Raji (cell line): ENCODE data around the gene ART4.

ENCODE experiments used
- POLR2A ChIP-seq: IDR thresholded peaks from 2 replicates; pipeline ENCODE4 v1.6.1; 2011; ENCODE audit warnings: low read depth, low read length, control low read depth; ENCODE audit not compliant: insufficient read depth

ART4 gene

GRCh38 chr12:14843425-14843887 is at the start of gene ART4:
TSS of gene ART4 (minus strand) at chr12:14843526. CDS start at chr12:14843113, 413 bp downstream.
- TF ChIP-seq POLR2A: no peak

GRCh38 chr12:14892726-14893505 is 49.6 kb upstream of the ART4 start:
- TF ChIP-seq POLR2A: no peak

- TF ChIP-seq POLR2A: no peak
Observed at GRCh38 chr12:14890701-14891100, 47.4 kb upstream of the ART4 start.

GRCh38 chr12:14886271-14886670 is 42.9 kb upstream of the ART4 start:
- no peak for TF ChIP-seq POLR2A

- no peak for TF ChIP-seq POLR2A
Observed at GRCh38 chr12:14885718-14886221, 42.4 kb upstream of the ART4 start, which contains the start of gene MGP. TSS of gene MGP (minus strand) at chr12:14885854. CDS start at chr12:14885791, 63 bp downstream.

- TF ChIP-seq POLR2A: no peak
Observed at GRCh38 chr12:14884458-14884878, 41.1 kb upstream of the ART4 start.

GRCh38 chr12:14883686-14884085 is 40.4 kb upstream of the ART4 start:
- no peak for TF ChIP-seq POLR2A

GRCh38 chr12:14880890-14881453 is 37.6 kb upstream of the ART4 start:
- TF ChIP-seq POLR2A: no peak

GRCh38 chr12:14879222-14879933 is 36.1 kb upstream of the ART4 start:
- TF ChIP-seq POLR2A: no peak

- TF ChIP-seq POLR2A: no peak
Observed at GRCh38 chr12:14878488-14878887, 35.2 kb upstream of the ART4 start.

- no peak for TF ChIP-seq POLR2A
Observed at GRCh38 chr12:14876833-14877232, 33.5 kb upstream of the ART4 start.

GRCh38 chr12:14874882-14875281 is 31.6 kb upstream of the ART4 start:
- TF ChIP-seq POLR2A: no peak

- TF ChIP-seq POLR2A: no peak
Observed at GRCh38 chr12:14873440-14874185, 30.3 kb upstream of the ART4 start.

GRCh38 chr12:14871886-14872285 is 28.6 kb upstream of the ART4 start:
- TF ChIP-seq POLR2A: no peak

GRCh38 chr12:14871247-14871646 is 27.9 kb upstream of the ART4 start:
- TF ChIP-seq POLR2A: no peak

GRCh38 chr12:14868916-14869506 is 25.7 kb upstream of the ART4 start:
- no peak for TF ChIP-seq POLR2A
